HepG2 (cell line): Measurements from ENCODE around the gene ABHD2. TPM values are rescaled to one million over a fixed set of nuclear protein-coding genes. Genes with fewer than 3 reads are reported as not detected.

Experiments
- ATAC-seq: fragments of 200-7000 bp; cut with Tn5 transposase; 3 replicates; pipeline ENCODE4 v1.9.1; 2020; ENCODE audit warnings: mild to moderate bottlenecking, moderate library complexity
- BruUV-seq: library from RNA; stranded (reverse); fragments of 400-500 nt; replicated peaks from 2 replicates; lab custom pipeline; 2021; lab: Mats Ljungman, UMichigan
- CTCF ChIA-PET: fragments of 300-600 bp; formaldehyde crosslinking; extraction: SDS; loops from one replicate; lab custom pipeline; 2021; ENCODE audit warnings: low total read pairs, inconsistent platforms, low intra/inter-chr PET ratio; lab: Yijun Ruan, JAX
- POLR2A ChIA-PET: fragments of 350-600 bp; sonication (Branson Sonifier 250); formaldehyde crosslinking; loops from one replicate; lab custom pipeline; 2020; ENCODE audit warnings: antibody characterized with exemption, inconsistent platforms; lab: Yijun Ruan, JAX
- DNase-seq: peaks from one replicate; pipeline ENCODE4 v3.0.0-alpha.2; 2015; ENCODE audit warnings: low spot score
- FAIRE-seq: peaks from 3 replicates; lab custom pipeline; 2011; peaks lifted over from hg19 to GRCh38; lab: Jason Lieb, UNC
- H2AFZ ChIP-seq: one replicate; pipeline ENCODE4 v1.6.1; 2011; ENCODE audit warnings: low read length, inconsistent platforms
- H3K27ac ChIP-seq: fragments of 300-600 bp; 3 replicates; pipeline ENCODE4 v1.8.0; 2011; ENCODE audit warnings: mixed run types, mild to moderate bottlenecking, mixed read lengths, low read length, inconsistent platforms; ENCODE audit not compliant: insufficient read depth; ENCODE audit errors: extremely low read length
- H3K27me3 ChIP-seq, 2 experiments: fragments of 200-600 bp in 1 of 2; 2 replicates in 1 of 2; 3 replicates in 1 of 2; pipeline versions ENCODE4 v1.6.0 to v1.8.0; 2011; ENCODE audit warnings: low read length in 2 of 2, mild to moderate bottlenecking in 2 of 2, moderate library complexity in 2 of 2, inconsistent platforms in 1 of 2; ENCODE audit not compliant: insufficient read depth in 2 of 2, control insufficient read depth in 1 of 2
- H3K36me3 ChIP-seq, 2 experiments: fragments of 200-600 bp in 1 of 2; replicated peaks in 1 of 2; 2 replicates in 1 of 2; 3 replicates in 1 of 2; pipeline versions ENCODE4 v1.5.1 to v1.8.0; 2011; ENCODE audit warnings: low read length in 2 of 2, inconsistent platforms in 1 of 2; ENCODE audit not compliant: insufficient read depth in 2 of 2, control insufficient read depth in 1 of 2
- H3K4me1 ChIP-seq: 2 replicates; pipeline ENCODE4 v1.5.1; 2012; ENCODE audit warnings: low read length, inconsistent platforms; ENCODE audit not compliant: insufficient read depth
- H3K4me2 ChIP-seq: 2 replicates; pipeline ENCODE4 v1.6.0; 2011; ENCODE audit warnings: low read depth, low read length, inconsistent platforms
- H3K4me3 ChIP-seq, 3 experiments: fragments of 200-600 bp in 1 of 3; sonication (generic), shearing (Covaris generic) in 1 of 3; replicated peaks in 1 of 3; 2 replicates each; pipeline ENCODE4 v1.5.1; 2011 to 2016; ENCODE audit warnings: low read length in 3 of 3, inconsistent platforms in 2 of 3, low read depth in 2 of 3, mild to moderate bottlenecking in 2 of 3, control low read depth in 1 of 3, mixed read lengths in 1 of 3; ENCODE audit not compliant: insufficient read depth in 1 of 3
- H3K79me2 ChIP-seq: one replicate; pipeline ENCODE4 v1.6.1; 2011; ENCODE audit warnings: low read length, inconsistent platforms; ENCODE audit not compliant: insufficient read depth
- H3K9ac ChIP-seq: 2 replicates; pipeline ENCODE4 v1.6.0; 2011; ENCODE audit warnings: mild to moderate bottlenecking, low read depth, low read length, inconsistent platforms; ENCODE audit not compliant: insufficient read depth
- H3K9me3 ChIP-seq: 2 replicates; pipeline ENCODE4 v1.5.1; 2012; ENCODE audit warnings: mild to moderate bottlenecking, low read length
- H4K20me1 ChIP-seq: 2 replicates; pipeline ENCODE4 v1.6.0; 2011; ENCODE audit warnings: inconsistent platforms, mild to moderate bottlenecking, low read length, moderate library complexity; ENCODE audit not compliant: insufficient read depth
- GABPA ChIP-seq, 2 experiments: IDR thresholded peaks; 2 replicates each; pipeline ENCODE4 v1.6.1; 2011 to 2016; ENCODE audit warnings: low read depth in 2 of 2, low read length in 1 of 2, missing biosample characterization in 1 of 2, missing genetic modification characterization in 1 of 2
- HDAC1 ChIP-seq: sonication (generic); formaldehyde crosslinking; IDR thresholded peaks from 2 replicates; pipeline ENCODE4 v1.5.1; 2020; ENCODE audit warnings: mild to moderate bottlenecking, missing genetic modification reagents
- HOXA5 ChIP-seq: sonication (generic); formaldehyde crosslinking; IDR thresholded peaks from 2 replicates; pipeline ENCODE4 v1.4.0; 2020; ENCODE audit warnings: missing genetic modification reagents
- KMT2A ChIP-seq: sonication (generic); formaldehyde crosslinking; IDR thresholded peaks from 2 replicates; pipeline ENCODE4 v1.4.0; 2020; ENCODE audit warnings: missing genetic modification reagents
- SOX5 ChIP-seq: IDR thresholded peaks from 2 replicates; pipeline ENCODE4 v1.6.1; 2016; ENCODE audit warnings: borderline replicate concordance
- SP2 ChIP-seq: sonication (generic); formaldehyde crosslinking; IDR thresholded peaks from 2 replicates; pipeline ENCODE4 v1.5.1; 2020; ENCODE audit warnings: mild to moderate bottlenecking, missing genetic modification reagents
- TSC22D2 ChIP-seq: sonication (generic); formaldehyde crosslinking; IDR thresholded peaks from 2 replicates; pipeline ENCODE4 v1.5.1; 2020; ENCODE audit warnings: missing genetic modification reagents, mild to moderate bottlenecking, borderline replicate concordance
- ZNF17 ChIP-seq: sonication (generic); formaldehyde crosslinking; IDR thresholded peaks from 2 replicates; pipeline ENCODE4 v1.5.0; 2020; ENCODE audit warnings: mild to moderate bottlenecking, missing genetic modification reagents
- ZNF530 ChIP-seq: sonication (generic); formaldehyde crosslinking; IDR thresholded peaks from 2 replicates; pipeline ENCODE4 v1.5.0; 2020; ENCODE audit warnings: low read depth, mild to moderate bottlenecking, missing genetic modification reagents
- WGBS: methylation state at CpG from one replicate; pipeline ENCODE4 v1.1.6; 2017; ENCODE audit warnings: low lambda C conversion rate; 5-methylcytosine and 5-hydroxymethylcytosine counted together
- in situ Hi-C: cut with HindIII; loops from 2 replicates; pipeline ENCODE4 v1.10.0; 2017; ENCODE audit warnings: low pct_unique_long_range_greater_than_20kb; ENCODE audit not compliant: extremely low pct_ligation_motif_present
- intact Hi-C: fragments of 100-400 bp; cut with micrococcal nuclease; formaldehyde crosslinking; loops from one replicate; pipeline ENCODE4 v1.10.0; 2022; ENCODE audit not compliant: unreplicated experiment
- polyA plus RNA-seq, 8 experiments: library from polyadenylated mRNA; depleted of rRNA in 3 of 8; stranded (reverse) in 7 of 8; unstranded in 1 of 8; fragments of >200 nt; fragmentation: Illumina TruSeq in 4 of 8; extraction: Trizol in 4 of 8; gene quantifications; 2 replicates each; pipeline versions ENCODE4 v1.2.1 to v1.2.3, GENCODE V29; 2011 to 2016; ENCODE audit warnings: low read depth in 4 of 8, missing spikeins in 1 of 8, mixed read lengths in 1 of 8; ENCODE audit not compliant: insufficient read depth in 1 of 8
- total RNA-seq, 5 experiments: library from RNA; depleted of rRNA; stranded (reverse); fragments of >200 nt; fragmentation: Illumina TruSeq; extraction: Trizol; gene quantifications; 2 replicates each; pipeline ENCODE4 v1.2.3, GENCODE V29; 2016; ENCODE audit warnings: low read depth in 1 of 5
- TF ChIP-seq, protein P1 (sequence below): sonication (generic); formaldehyde crosslinking; IDR thresholded peaks from 2 replicates; pipeline ENCODE4 v1.4.0; 2020; ENCODE audit warnings: mild to moderate bottlenecking, missing genetic modification reagents, borderline replicate concordance

ABHD2 gene
- total and polyA plus RNA-seq, 2 of the 13 experiments (the other 11 are each of a cell fraction or from before 2014, with no cell fraction given): 14.8 to 22.4 TPM

DNA sequence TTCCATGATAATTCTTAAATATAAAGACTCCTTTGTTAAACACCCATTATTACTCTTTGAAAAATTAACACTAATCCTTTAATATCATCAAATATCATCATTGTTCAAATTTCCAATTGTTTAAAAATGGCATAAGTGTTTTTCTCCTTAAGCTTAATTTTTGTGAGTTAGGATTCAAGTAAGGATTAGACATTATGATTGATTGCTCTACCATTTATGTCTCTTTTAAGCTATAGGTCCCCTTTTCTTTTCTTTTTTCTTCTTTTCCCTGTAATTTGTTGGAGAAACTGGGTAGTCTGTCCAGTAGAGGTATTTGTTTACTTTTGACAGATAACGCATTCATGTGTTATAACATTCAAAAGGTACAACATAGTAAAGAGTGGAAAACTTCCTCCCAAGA is 9.1 kb downstream of the ABHD2 start:
- no peaks in the 10 kb centered on the region for H4K20me1 ChIP-seq
- peaks cover 37% of the 10 kb centered on the region for H3K79me2 ChIP-seq
- no peak overlapping the region for H3K27ac ChIP-seq
- ATAC-seq (no peak), DNase-seq (no peak), FAIRE-seq (no peak)
- H3K9ac ChIP-seq: no peak overlapping the region
- no peaks in the 10 kb centered on the region for H3K27me3 ChIP-seq
- POLR2A ChIA-PET: interaction anchor here (0.9 to 6.0 kb wide), 2 partner anchors 9 to 16 kb away, joined by 3 to 38 read pairs; partner anchors contain the start of gene ABHD2
- H2AFZ ChIP-seq: no peak overlapping the region
- H3K9me3 ChIP-seq: no peaks in the 10 kb centered on the region
- in situ Hi-C loops (no loop called here), intact Hi-C loops (no loop called here)
- no peak overlapping the region for H3K4me3 ChIP-seq
- CTCF ChIA-PET: no interaction called here
- no TSS peak for BruUV-seq
- no peak for TF ChIP-seq ZNF530 (CRISPR knock-in tag)
- no peak for TF ChIP-seq KMT2A
- no peak for TF ChIP-seq GABPA (IDR thresholded peaks at IDR 0.05; ENCODE audit: low read depth, low read length)
- TF ChIP-seq GABPA (CRISPR knock-in tag; IDR thresholded peaks at IDR 0.05; ENCODE audit: low read depth): no peak
- TF ChIP-seq, protein P1, sequence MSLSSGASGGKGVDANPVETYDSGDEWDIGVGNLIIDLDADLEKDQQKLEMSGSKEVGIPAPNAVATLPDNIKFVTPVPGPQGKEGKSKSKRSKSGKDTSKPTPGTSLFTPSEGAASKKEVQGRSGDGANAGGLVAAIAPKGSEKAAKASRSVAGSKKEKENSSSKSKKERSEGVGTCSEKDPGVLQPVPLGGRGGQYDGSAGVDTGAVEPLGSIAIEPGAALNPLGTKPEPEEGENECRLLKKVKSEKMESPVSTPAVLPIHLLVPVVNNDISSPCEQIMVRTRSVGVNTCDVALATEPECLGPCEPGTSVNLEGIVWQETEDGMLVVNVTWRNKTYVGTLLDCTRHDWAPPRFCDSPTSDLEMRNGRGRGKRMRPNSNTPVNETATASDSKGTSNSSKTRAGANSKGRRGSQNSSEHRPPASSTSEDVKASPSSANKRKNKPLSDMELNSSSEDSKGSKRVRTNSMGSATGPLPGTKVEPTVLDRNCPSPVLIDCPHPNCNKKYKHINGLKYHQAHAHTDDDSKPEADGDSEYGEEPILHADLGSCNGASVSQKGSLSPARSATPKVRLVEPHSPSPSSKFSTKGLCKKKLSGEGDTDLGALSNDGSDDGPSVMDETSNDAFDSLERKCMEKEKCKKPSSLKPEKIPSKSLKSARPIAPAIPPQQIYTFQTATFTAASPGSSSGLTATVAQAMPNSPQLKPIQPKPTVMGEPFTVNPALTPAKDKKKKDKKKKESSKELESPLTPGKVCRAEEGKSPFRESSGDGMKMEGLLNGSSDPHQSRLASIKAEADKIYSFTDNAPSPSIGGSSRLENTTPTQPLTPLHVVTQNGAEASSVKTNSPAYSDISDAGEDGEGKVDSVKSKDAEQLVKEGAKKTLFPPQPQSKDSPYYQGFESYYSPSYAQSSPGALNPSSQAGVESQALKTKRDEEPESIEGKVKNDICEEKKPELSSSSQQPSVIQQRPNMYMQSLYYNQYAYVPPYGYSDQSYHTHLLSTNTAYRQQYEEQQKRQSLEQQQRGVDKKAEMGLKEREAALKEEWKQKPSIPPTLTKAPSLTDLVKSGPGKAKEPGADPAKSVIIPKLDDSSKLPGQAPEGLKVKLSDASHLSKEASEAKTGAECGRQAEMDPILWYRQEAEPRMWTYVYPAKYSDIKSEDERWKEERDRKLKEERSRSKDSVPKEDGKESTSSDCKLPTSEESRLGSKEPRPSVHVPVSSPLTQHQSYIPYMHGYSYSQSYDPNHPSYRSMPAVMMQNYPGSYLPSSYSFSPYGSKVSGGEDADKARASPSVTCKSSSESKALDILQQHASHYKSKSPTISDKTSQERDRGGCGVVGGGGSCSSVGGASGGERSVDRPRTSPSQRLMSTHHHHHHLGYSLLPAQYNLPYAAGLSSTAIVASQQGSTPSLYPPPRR (CRISPR knock-in tag): no peak
- no peak for TF ChIP-seq SOX5 (CRISPR knock-in tag)
- TF ChIP-seq HOXA5 (CRISPR knock-in tag): no peak
- TF ChIP-seq SP2 (CRISPR knock-in tag): no peak
- TF ChIP-seq HDAC1 (CRISPR knock-in tag): no peak
- TF ChIP-seq ZNF17 (CRISPR knock-in tag): no peak
- no peak for TF ChIP-seq TSC22D2 (CRISPR knock-in tag)
- H3K36me3 ChIP-seq: no peaks in the 10 kb centered on the region; a peak in 1 of 5 replicates
- no peak overlapping the region for H3K4me2 ChIP-seq
- 96% methylated on average over 1 of the region's 1 CpG for WGBS
- H3K4me1 ChIP-seq: peaks cover 72% of the 10 kb centered on the region
